GM12878 (cell line): ENCODE measurements around the gene ABCC4.

Experiments
- BRCA1 ChIP-seq: IDR thresholded peaks from 2 replicates; pipeline ENCODE4 v1.6.1; 2011; ENCODE audit warnings: low read depth, low read length, improper control_type of control experiment
- CTCF ChIP-seq, 3 experiments: IDR thresholded peaks in 2 of 3; conservative IDR thresholded peaks in 1 of 3; 2 replicates each; pipeline ENCODE4 v1.5.1; 2011; ENCODE audit warnings: low read depth in 3 of 3, low read length in 3 of 3, mild to moderate bottlenecking in 3 of 3, control low read depth in 2 of 3, moderate library complexity in 2 of 3, inconsistent platforms in 1 of 3, mixed read lengths in 1 of 3; ENCODE audit not compliant: control insufficient read depth in 2 of 3, insufficient read depth in 1 of 3; ENCODE audit errors: extremely low read depth in 1 of 3
- EZH2 ChIP-seq: IDR thresholded peaks from 2 replicates; pipeline ENCODE4 v1.6.1; 2012; ENCODE audit warnings: low read depth, mild to moderate bottlenecking, control low read depth, inconsistent platforms, low read length, borderline replicate concordance; ENCODE audit not compliant: control insufficient read depth
- FOXM1 ChIP-seq: IDR thresholded peaks from 2 replicates; pipeline ENCODE4 v1.6.1; 2012; ENCODE audit warnings: low read depth, mild to moderate bottlenecking, inconsistent platforms, low read length, moderate library complexity
- HDAC2 ChIP-seq: fragments of 200-600 bp; sonication (generic); IDR thresholded peaks from 2 replicates; pipeline ENCODE4 v1.6.1; 2017
- KAT2A ChIP-seq: conservative IDR thresholded peaks from 2 replicates; pipeline ENCODE4 v1.6.1; 2011; ENCODE audit warnings: low read depth, low read length; ENCODE audit not compliant: control insufficient read depth
- NRF1 ChIP-seq: conservative IDR thresholded peaks from 2 replicates; pipeline ENCODE4 v1.6.1; 2011; ENCODE audit warnings: mild to moderate bottlenecking, low read depth, low read length, improper control_type of control experiment
- POLR2AphosphoS5 ChIP-seq: IDR thresholded peaks from 2 replicates; pipeline ENCODE4 v1.6.1; 2011; ENCODE audit warnings: mild to moderate bottlenecking, low read length, inconsistent platforms
- SKIL ChIP-seq: fragments of 450-650 bp; IDR thresholded peaks from 2 replicates; pipeline ENCODE4 v1.6.1; 2017; ENCODE audit warnings: mild to moderate bottlenecking, low read depth, inconsistent platforms; ENCODE audit not compliant: poor library complexity, severe bottlenecking
- SMAD1 ChIP-seq: fragments of 450-650 bp; IDR thresholded peaks from 2 replicates; pipeline ENCODE4 v1.6.1; 2018; ENCODE audit warnings: mild to moderate bottlenecking, low read depth; ENCODE audit not compliant: partially characterized antibody
- TAF1 ChIP-seq: IDR thresholded peaks from 2 replicates; pipeline ENCODE4 v1.6.1; 2011; ENCODE audit warnings: mild to moderate bottlenecking, low read depth, low read length, borderline replicate concordance

- TF ChIP-seq FOXM1 (no peak), HDAC2 (no peak), EZH2 (no peak), CTCF (IDR thresholded peaks at IDR 0.05 in 2 of 3, conservative IDR thresholded peaks at IDR 0.05 in 1 of 3; ENCODE audit: control insufficient read depth in 2 of 3, extremely low read depth in 1 of 3, insufficient read depth in 1 of 3, low read depth in 3 of 3, low read length in 3 of 3) (no peak), SKIL (no peak), BRCA1 (no peak), SMAD1 (no peak), TAF1 (no peak), NRF1 (no peak), KAT2A (no peak), POLR2AphosphoS5 (no peak)
Measured at GRCh38 chr13:95020298-95020987, 280.8 kb downstream of the ABCC4 start.
